B cell (primary cell): ENCODE measurements around the gene GALNT10.

Source experiments
- CTCF ChIP-seq: fragments of 200-600 bp; IDR thresholded peaks from one replicate; pipeline ENCODE4 v1.8.0; 2022; ENCODE audit warnings: antibody characterized with exemption, mild to moderate bottlenecking
- EZH2 ChIP-seq: IDR thresholded peaks from 2 replicates; pipeline ENCODE4 v1.6.1; 2012; ENCODE audit warnings: borderline replicate concordance, low read depth, mild to moderate bottlenecking, moderate library complexity, low read length; ENCODE audit not compliant: insufficient read depth, poor library complexity, severe bottlenecking

GRCh38 chr5:154342211-154342610 is 151.7 kb downstream of the GALNT10 start:
- no peak for TF ChIP-seq CTCF
- no peak for TF ChIP-seq EZH2
